WTC11 (cell line): ENCODE results near the gene HECW1.

Experiments used
- CTCF ChIP-seq: fragments of 200-600 bp; IDR thresholded peaks from 2 replicates; pipeline ENCODE4 v1.8.0; 2022; ENCODE audit warnings: antibody characterized with exemption
- ETV6 ChIP-seq: sonication (generic); formaldehyde crosslinking; IDR thresholded peaks from 2 replicates; pipeline ENCODE4 v1.8.1; 2022; ENCODE audit warnings: mild to moderate bottlenecking, missing genetic modification reagents
- SP1 ChIP-seq: sonication (generic); formaldehyde crosslinking; conservative IDR thresholded peaks from 2 replicates; pipeline ENCODE4 v1.8.1; 2022; ENCODE audit warnings: missing genetic modification reagents
- STAT6 ChIP-seq: sonication (generic); formaldehyde crosslinking; conservative IDR thresholded peaks from 2 replicates; pipeline ENCODE4 v1.8.1; 2023; ENCODE audit warnings: mild to moderate bottlenecking, low read depth, missing genetic modification reagents, moderate library complexity
- TP53 ChIP-seq: sonication (generic); formaldehyde crosslinking; IDR thresholded peaks from 2 replicates; pipeline ENCODE4 v1.8.1; 2023; ENCODE audit warnings: mild to moderate bottlenecking, missing genetic modification reagents

- TF ChIP-seq STAT6 (CRISPR knock-in tag) (no peak), CTCF (peak; percentile 96), SP1 (0 out of 2 replicates have a peak, but pooled peaks have one; percentile 30), TP53 (CRISPR knock-in tag) (0 out of 2 replicates have a peak, but pooled peaks have one; percentile 47), ETV6 (CRISPR knock-in tag) (no peak)
Measured at GRCh38 chr7:43439631-43440401, 327.4 kb downstream of the HECW1 start.
